Measurements from ENCODE around the gene MAGEB2.

MAGEB2 gene

DNA sequence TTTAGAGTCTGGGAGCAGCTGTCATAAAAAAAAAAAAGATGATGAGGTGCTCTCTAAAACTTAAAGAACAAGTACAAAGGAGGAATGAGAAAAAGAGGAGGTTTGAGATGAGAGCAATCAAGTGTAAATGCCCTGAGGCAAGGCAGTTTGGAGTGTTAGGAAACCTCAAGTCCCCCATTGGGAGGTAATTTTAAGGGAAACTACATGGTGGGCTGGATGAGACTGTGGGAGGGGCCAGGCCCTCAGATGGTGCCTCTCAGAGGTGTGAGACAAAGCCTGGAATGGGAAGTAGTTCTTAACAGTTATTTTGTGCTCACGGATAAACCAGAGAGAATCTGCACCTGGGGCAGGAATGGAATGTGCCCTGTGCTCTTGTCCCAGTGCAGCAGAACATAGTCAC, 13.2 kb downstream of the MAGEB2 start:
- no peaks in the 10 kb centered on the region for H3K27me3 Mint-ChIP-seq (ENCODE audit: low read depth)
- TF ChIP-seq, protein P1, sequence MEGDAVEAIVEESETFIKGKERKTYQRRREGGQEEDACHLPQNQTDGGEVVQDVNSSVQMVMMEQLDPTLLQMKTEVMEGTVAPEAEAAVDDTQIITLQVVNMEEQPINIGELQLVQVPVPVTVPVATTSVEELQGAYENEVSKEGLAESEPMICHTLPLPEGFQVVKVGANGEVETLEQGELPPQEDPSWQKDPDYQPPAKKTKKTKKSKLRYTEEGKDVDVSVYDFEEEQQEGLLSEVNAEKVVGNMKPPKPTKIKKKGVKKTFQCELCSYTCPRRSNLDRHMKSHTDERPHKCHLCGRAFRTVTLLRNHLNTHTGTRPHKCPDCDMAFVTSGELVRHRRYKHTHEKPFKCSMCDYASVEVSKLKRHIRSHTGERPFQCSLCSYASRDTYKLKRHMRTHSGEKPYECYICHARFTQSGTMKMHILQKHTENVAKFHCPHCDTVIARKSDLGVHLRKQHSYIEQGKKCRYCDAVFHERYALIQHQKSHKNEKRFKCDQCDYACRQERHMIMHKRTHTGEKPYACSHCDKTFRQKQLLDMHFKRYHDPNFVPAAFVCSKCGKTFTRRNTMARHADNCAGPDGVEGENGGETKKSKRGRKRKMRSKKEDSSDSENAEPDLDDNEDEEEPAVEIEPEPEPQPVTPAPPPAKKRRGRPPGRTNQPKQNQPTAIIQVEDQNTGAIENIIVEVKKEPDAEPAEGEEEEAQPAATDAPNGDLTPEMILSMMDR (IDR thresholded peaks at IDR 0.05; ENCODE audit: unreplicated experiment in 3 of 3), result no peak
- H3K4me3 Mint-ChIP-seq, result no peak overlapping the region
- no peaks in the 10 kb centered on the region for H3K36me3 Mint-ChIP-seq (ENCODE audit: low read depth)
- H3K4me1 Mint-ChIP-seq, result peaks cover 15% of the 10 kb centered on the region
- H3K27ac Mint-ChIP-seq, result no peak overlapping the region
- H3K9me3 Mint-ChIP-seq, result no peaks in the 10 kb centered on the region

DNA sequence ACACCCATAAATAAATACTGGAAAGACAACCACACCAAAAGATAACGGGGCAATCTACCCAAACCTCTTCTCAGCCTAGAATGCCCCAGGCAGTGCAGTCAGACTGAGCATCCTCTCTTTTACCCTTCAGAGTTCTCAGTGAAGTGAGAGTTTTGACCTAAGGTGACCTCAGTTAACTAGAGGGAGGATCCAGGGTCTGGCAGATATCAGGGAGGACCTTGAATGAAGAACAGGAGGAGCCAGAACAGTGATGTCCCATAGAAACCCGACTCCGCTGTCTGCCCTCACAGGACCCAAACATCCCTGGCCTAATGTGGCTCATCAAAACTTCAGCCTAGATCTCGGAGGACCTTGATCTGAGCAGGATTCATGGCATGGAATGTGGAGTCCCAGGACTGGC, 15.0 kb downstream of the MAGEB2 start, which contains the start of gene MAGEB3:
TSS of gene MAGEB3 (plus strand) at position 263 of the 400 bp plus-strand sequence. CDS start 5,268 bp downstream, outside the sequence.
- TF ChIP-seq, protein P1 (IDR thresholded peaks at IDR 0.05; ENCODE audit: unreplicated experiment in 3 of 3), result no peak
- no peaks in the 10 kb centered on the region for H3K4me1 Mint-ChIP-seq
- no peak within 1 kb of the TSS for H3K4me3 Mint-ChIP-seq
- H3K9me3 Mint-ChIP-seq, result no peaks in the 10 kb centered on the region
- no peaks in the 10 kb centered on the region for H3K36me3 Mint-ChIP-seq (ENCODE audit: low read depth)
- H3K27ac Mint-ChIP-seq, result no peak within 1 kb of the TSS
- H3K27me3 Mint-ChIP-seq (ENCODE audit: low read depth), result no peaks in the 10 kb centered on the region

DNA sequence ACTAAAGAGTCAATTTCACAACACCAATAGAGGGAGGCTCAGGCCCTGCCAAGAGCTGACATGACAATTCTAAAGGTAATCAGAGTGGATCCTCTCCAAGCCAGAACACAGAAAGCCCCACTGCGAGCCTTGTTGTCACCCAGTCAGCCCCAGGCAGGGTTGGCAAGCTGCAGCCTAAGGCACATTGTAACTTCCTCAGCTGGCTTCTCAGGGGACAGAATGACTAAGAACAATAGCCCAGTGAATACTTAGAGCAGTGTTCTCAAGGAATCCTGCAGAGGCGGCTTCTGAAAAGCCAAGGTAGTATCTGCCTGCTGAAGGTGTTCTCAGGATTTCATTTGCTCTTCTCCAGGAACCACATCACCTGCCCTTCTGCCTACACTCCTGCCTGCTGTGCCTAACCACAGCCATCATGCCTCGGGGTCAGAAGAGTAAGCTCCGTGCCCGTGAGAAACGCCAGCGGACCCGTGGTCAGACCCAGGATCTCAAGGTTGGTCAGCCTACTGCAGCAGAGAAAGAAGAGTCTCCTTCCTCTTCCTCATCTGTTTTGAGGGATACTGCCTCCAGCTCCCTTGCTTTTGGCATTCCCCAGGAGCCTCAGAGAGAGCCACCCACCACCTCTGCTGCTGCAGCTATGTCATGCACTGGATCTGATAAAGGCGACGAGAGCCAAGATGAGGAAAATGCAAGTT, 26.5 kb downstream of the MAGEB2 start, which contains the start of gene MAGEB4:
TSS of gene MAGEB4 (plus strand) at position 277 of the 692 bp plus-strand sequence. CDS start at position 413, 136 bp downstream.
- H3K36me3 Mint-ChIP-seq (ENCODE audit: low read depth), result no peaks in the 10 kb centered on the region
- no peak within 1 kb of the TSS for H3K4me3 Mint-ChIP-seq

DNA sequence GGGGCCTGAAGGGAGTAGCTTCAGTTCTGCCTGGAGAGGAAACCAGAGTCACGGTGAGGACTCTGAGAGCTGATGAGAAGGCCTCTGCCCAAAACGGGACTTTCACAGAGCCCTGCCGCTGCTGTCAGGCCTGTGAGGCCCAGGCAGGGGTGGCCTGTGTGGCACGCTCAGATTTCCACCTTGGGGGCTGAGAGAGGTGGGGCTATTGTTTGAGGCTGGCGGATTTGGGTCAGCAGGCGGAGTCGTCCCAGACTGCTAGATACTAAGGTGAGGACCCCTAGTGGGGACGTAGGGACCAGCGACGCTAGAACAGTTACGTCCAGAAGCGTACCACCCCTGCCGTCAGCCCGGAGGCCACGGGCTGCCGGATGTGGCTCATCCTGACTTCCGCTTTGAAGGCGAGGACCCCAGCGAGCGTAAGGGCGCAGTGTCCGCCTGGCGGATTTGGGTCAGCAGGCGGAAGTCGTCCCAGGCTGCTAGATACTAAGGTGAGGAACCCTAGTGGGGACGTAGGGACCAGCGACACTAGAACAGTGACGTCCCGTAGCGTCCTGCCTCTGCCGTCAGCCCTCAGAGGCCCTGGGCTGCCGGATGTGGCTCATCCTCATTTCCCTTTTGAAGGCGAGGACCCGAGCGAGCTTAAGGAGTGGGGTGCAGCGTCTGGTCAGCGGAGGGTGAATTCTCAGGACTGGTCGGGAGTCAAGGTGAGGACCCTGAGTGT, 31.6 kb downstream of the MAGEB2 start, which contains the start of gene MAGEB1:
TSS of gene MAGEB1 (plus strand) at position 378 of the 721 bp plus-strand sequence. CDS start 3,348 bp downstream, outside the sequence.
- no peaks in the 10 kb centered on the region for H3K36me3 Mint-ChIP-seq (ENCODE audit: low read depth)
- no peak within 1 kb of the TSS for H3K4me3 Mint-ChIP-seq
- no peak within 1 kb of the TSS for H3K27ac Mint-ChIP-seq
- H3K4me1 Mint-ChIP-seq, result no peaks in the 10 kb centered on the region
- H3K9me3 Mint-ChIP-seq, result peaks cover 5% of the 10 kb centered on the region
- H3K27me3 Mint-ChIP-seq (ENCODE audit: low read depth), result no peaks in the 10 kb centered on the region
- TF ChIP-seq, protein P1 (IDR thresholded peaks at IDR 0.05; ENCODE audit: unreplicated experiment in 3 of 3), result no peak

More for the DNA sequence above, 26.5 kb downstream of the MAGEB2 start, which contains the start of gene MAGEB4:
- no peak within 1 kb of the TSS for H3K27ac Mint-ChIP-seq
- H3K27me3 Mint-ChIP-seq (ENCODE audit: low read depth), result peaks cover 5% of the 10 kb centered on the region
- H3K9me3 Mint-ChIP-seq, result peaks cover 3% of the 10 kb centered on the region
- no peaks in the 10 kb centered on the region for H3K4me1 Mint-ChIP-seq
- TF ChIP-seq, protein P1 (IDR thresholded peaks at IDR 0.05; ENCODE audit: unreplicated experiment in 3 of 3), result no peak

DNA sequence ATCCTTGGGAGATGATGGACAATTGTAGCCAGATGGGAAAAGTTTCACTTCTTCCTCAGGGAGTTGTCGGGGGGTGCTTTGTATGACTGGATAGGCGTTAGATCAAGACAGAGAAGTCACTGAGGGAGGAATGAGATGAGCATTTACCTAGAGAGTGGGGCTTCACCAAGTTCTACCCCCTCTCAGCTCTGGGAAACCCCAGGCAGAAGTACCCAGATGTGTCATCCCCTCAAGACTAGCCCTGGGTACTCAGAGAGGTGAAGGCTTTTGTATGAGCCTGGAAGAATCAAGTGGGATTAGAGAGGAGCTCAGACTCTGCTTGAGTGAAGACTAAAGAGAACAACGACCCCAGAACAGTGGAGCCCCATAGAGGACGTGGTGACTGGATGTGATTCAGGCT, 33.5 kb downstream of the MAGEB2 start:
- Mint-ChIP-seq H3K4me1 (no peaks in the 10 kb centered on the region), H3K27ac (no peak overlapping the region), H3K36me3 (ENCODE audit: low read depth) (no peaks in the 10 kb centered on the region), H3K9me3 (peaks cover 5% of the 10 kb centered on the region), H3K4me3 (no peak overlapping the region), H3K27me3 (ENCODE audit: low read depth) (no peaks in the 10 kb centered on the region)
- TF ChIP-seq, protein P1 (IDR thresholded peaks at IDR 0.05; ENCODE audit: unreplicated experiment in 3 of 3), result no peak

Measured in nephron (organoid).